Measurements from ENCODE around the gene CENPC. TPM values are rescaled to one million over a fixed set of nuclear protein-coding genes. Genes with fewer than 3 reads are reported as not detected.

CENPC gene, protein sequence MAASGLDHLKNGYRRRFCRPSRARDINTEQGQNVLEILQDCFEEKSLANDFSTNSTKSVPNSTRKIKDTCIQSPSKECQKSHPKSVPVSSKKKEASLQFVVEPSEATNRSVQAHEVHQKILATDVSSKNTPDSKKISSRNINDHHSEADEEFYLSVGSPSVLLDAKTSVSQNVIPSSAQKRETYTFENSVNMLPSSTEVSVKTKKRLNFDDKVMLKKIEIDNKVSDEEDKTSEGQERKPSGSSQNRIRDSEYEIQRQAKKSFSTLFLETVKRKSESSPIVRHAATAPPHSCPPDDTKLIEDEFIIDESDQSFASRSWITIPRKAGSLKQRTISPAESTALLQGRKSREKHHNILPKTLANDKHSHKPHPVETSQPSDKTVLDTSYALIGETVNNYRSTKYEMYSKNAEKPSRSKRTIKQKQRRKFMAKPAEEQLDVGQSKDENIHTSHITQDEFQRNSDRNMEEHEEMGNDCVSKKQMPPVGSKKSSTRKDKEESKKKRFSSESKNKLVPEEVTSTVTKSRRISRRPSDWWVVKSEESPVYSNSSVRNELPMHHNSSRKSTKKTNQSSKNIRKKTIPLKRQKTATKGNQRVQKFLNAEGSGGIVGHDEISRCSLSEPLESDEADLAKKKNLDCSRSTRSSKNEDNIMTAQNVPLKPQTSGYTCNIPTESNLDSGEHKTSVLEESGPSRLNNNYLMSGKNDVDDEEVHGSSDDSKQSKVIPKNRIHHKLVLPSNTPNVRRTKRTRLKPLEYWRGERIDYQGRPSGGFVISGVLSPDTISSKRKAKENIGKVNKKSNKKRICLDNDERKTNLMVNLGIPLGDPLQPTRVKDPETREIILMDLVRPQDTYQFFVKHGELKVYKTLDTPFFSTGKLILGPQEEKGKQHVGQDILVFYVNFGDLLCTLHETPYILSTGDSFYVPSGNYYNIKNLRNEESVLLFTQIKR
- 10 to 100 TPM; 30.9 to 64.9 TPM for total RNA-seq

DNA sequence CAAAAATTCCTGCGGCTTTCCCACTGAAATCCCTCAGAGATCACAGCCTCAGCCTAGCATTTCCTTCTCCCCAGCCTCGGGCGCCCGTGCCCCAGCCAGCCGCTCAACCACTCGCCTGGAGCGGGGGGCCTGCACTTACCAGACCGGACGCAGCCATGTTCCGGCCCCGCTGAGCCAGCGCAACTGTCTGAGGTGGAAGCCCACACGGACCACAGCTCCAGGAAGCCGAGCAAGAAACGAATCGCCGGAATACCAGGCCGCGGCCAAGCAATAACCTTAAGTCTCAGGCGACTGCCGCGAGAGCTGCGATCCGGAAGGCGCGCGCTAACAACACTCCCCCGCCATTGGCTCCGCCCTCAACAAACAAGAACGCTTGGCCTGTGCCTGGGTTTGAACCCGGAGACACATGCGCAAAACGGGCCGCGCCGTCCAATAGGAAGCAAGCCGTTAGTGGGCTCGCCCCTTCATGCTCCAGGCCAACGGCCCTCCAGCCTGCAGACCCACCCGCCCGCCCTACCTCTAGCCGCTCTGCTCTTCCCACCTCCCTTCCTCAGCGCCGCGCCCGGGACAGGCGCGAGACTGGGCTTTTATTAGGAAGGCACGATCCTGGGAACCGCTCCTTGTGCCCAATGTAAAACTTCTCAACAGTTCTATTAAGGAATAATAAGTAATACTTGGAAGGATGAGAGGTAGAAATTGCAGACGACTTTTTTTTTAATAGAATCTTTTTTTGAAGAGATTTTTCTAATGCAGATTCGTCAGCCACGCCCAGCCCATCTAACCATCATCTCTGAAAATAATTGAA is at the start of gene CENPC:
CENPC (minus strand) TSS at position 305 of the 805 bp plus-strand sequence; CDS start at position 157, 148 bp downstream.
- H3K4me1 Mint-ChIP-seq, result peaks cover 18% of the 10 kb centered on the region
- H3K9me3 Mint-ChIP-seq, result no peaks in the 10 kb centered on the region
- ATAC-seq (replicated peaks), result peak; percentile 96
- H3K27ac Mint-ChIP-seq, result peak within 1 kb of the TSS; percentile 97
- H3K4me3 Mint-ChIP-seq, result peak within 1 kb of the TSS; percentile 96
- H3K36me3 Mint-ChIP-seq (ENCODE audit: low read depth), result peaks cover 50% of the 10 kb centered on the region
- H3K27me3 Mint-ChIP-seq, result no peaks in the 10 kb centered on the region

DNA sequence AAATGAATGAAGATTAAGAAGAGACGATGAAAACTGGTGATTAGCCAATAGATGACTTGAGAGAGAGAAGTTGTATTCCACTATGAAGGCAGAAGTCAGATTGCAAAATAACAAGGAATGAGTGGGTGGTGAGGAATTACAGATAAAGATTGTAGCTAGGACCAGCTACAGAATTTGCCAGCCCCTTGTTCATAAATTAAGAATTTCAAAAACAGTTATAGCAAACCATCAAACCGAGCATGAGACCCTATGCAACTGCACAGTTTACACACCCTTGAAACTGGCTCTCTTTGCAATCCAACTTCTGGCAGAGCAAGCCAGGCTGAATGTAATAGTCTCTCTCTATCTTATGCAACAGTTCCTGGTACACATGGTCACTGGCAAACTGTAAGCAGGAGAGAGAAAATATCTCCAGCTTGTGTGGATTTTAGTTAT is 48.5 kb upstream of the CENPC start:
- H3K27ac Mint-ChIP-seq, result no peak overlapping the region
- no peak for ATAC-seq (replicated peaks)
- no peaks in the 10 kb centered on the region for H3K4me1 Mint-ChIP-seq
- no peak overlapping the region for H3K4me3 Mint-ChIP-seq
- no peaks in the 10 kb centered on the region for H3K36me3 Mint-ChIP-seq (ENCODE audit: low read depth)
- no peaks in the 10 kb centered on the region for H3K9me3 Mint-ChIP-seq
- peaks cover 2% of the 10 kb centered on the region for H3K27me3 Mint-ChIP-seq

DNA sequence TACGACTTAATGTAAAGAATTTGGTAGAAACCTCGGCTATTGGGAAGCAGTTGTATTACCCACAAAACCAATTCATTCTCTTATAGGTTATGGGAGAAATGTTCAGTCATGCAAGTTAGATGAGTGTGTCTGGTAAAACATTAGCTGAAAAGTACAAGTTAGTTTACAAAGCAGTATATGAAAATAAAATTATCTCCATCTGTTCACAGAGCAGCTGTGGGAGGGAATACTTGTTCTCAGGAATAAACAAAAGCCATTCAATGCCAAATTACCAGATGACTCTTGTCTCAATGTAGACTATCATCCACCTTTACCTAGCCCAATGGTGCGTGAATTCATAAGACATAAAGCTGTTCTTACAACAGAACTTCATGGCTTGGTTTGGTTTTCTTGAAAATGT is 41.9 kb upstream of the CENPC start:
- H3K9me3 Mint-ChIP-seq, result no peaks in the 10 kb centered on the region
- H3K4me3 Mint-ChIP-seq, result no peak overlapping the region
- H3K27me3 Mint-ChIP-seq, result no peaks in the 10 kb centered on the region
- H3K4me1 Mint-ChIP-seq, result no peaks in the 10 kb centered on the region
- H3K27ac Mint-ChIP-seq, result no peak overlapping the region
- no peaks in the 10 kb centered on the region for H3K36me3 Mint-ChIP-seq (ENCODE audit: low read depth)
- ATAC-seq (replicated peaks), result no peak

DNA sequence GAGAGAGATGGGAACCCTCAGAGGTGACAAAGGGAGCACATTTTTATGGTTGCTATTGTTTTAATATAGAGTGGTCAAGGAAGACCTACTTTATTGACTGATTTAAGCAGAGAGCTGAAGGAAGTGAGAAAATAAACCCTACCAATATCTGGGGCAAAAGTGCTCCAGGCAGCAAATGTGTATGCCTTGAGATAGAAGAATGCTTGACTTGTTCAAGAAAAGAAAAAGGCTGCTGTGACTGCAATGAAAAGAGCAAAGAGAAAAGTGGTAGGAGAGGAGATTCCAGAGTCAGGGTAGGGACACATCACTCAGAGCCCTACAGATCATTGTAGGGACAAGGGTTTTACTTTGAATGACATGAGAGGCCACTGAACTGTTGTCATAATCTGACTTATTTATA is 39.2 kb upstream of the CENPC start:
- Mint-ChIP-seq H3K4me1 (peaks cover 16% of the 10 kb centered on the region), H3K27me3 (no peaks in the 10 kb centered on the region), H3K36me3 (ENCODE audit: low read depth) (no peaks in the 10 kb centered on the region), H3K27ac (no peak overlapping the region), H3K9me3 (no peaks in the 10 kb centered on the region), H3K4me3 (no peak overlapping the region)
- no peak for ATAC-seq (replicated peaks)

DNA sequence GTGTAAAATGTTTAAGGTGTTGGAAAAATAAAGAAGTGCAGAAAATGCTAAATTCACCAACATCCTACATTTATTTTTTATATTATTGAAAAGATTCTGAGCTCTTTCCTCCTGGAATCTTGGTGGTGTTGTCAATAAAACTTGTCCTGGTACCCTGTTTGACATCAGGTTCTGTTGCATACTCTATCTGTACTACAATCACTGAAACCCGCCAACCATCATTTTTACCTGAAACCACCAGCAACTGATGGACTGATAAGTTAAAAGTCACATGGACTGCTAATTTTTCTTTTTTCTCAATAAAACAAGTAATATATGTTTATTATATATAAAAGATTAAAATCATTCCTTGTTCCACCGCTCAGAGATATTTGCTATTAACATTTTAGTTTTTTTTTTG is 36.6 kb upstream of the CENPC start:
- H3K4me3 Mint-ChIP-seq, result peak overlapping the region; percentile 70

DNA sequence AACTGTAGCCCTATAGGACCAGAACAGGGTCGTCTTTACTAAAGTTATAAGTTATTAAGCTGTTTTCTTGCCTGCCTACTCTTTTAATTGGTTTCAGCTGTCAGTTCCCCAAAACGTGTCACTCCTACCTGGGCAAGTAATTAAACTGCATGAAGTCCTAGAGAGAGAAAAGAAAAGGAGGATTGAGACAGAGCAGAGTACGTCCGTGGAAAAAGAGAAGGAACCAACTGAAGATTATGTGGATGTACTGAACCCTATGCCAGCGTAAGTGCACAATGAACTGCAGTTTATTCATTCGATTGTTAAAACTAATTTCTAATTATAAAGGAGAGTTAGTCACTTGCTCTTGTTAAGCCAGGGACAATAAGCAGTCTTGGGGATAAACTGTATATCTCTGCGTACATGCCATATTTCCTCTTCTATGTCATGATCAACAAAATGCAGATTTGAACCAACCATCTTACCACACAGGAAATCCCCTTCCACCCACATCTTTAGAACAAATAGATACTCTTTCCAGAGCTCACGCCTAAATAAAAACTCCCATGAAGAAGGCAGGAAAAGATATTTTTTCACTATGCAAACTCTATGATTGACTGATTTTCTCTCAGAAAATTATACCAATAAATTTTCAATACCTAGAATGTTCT is 36.0 kb upstream of the CENPC start:
- Mint-ChIP-seq H3K36me3 (ENCODE audit: low read depth) (no peaks in the 10 kb centered on the region), H3K4me3 (peak overlapping the region; percentile 70), H3K9me3 (no peaks in the 10 kb centered on the region), H3K4me1 (peaks cover 16% of the 10 kb centered on the region), H3K27ac (peak overlapping the region; percentile 85), H3K27me3 (no peaks in the 10 kb centered on the region)
- peak; percentile 72 for ATAC-seq (replicated peaks)

More for the DNA sequence above, 36.6 kb upstream of the CENPC start:
- Mint-ChIP-seq H3K36me3 (ENCODE audit: low read depth) (no peaks in the 10 kb centered on the region), H3K4me1 (peaks cover 16% of the 10 kb centered on the region), H3K27me3 (no peaks in the 10 kb centered on the region), H3K9me3 (no peaks in the 10 kb centered on the region), H3K27ac (peak overlapping the region; percentile 85)
- ATAC-seq (replicated peaks), result no peak

DNA sequence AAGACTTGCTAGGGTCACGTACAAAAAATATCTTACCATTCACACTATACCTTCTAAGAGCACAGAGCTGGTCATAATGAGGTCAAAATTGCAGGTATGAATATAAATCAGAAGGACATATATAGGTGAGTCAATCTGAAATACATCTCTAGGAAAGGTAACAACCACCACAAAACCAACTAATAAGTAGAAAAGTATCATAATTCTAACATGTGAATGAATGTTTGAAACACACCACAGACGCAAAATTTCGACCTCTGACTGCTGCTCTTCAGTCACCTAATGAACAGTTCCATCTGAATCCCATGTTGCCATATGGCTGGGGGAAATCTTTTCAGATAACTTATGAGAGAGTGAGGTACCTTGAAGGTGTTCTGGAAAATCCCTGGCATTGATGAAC is 35.3 kb upstream of the CENPC start:
- H3K27ac Mint-ChIP-seq, result peak overlapping the region; percentile 85
- H3K9me3 Mint-ChIP-seq, result no peaks in the 10 kb centered on the region
- no peaks in the 10 kb centered on the region for H3K36me3 Mint-ChIP-seq (ENCODE audit: low read depth)
- H3K4me1 Mint-ChIP-seq, result peaks cover 16% of the 10 kb centered on the region
- ATAC-seq (replicated peaks), result peak; percentile 81
- peak overlapping the region; percentile 70 for H3K4me3 Mint-ChIP-seq
- H3K27me3 Mint-ChIP-seq, result no peaks in the 10 kb centered on the region

DNA sequence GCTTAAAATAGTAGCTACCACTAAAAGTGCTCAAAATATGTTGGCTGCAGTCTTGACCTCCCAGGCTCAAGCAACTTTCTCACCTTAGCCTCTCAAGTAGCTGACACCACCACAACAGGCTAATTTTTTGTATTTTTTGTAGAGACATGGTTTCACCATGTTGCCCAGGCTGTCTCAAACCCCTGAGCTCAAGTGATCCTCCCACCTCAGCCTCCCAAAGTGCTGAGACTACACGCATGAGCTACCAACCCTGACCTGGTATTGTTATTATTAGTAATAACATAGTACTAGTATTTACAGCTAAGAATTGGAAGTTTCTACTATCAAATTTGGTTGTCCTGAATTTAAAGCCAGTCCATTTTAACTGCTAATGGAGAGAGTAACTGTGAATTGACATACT is 31.2 kb upstream of the CENPC start:
- ATAC-seq (replicated peaks), result no peak
- H3K27ac Mint-ChIP-seq, result peak overlapping the region; percentile 55
- no peak overlapping the region for H3K4me3 Mint-ChIP-seq
- no peaks in the 10 kb centered on the region for H3K36me3 Mint-ChIP-seq (ENCODE audit: low read depth)
- no peaks in the 10 kb centered on the region for H3K27me3 Mint-ChIP-seq
- H3K4me1 Mint-ChIP-seq, result peaks cover 13% of the 10 kb centered on the region
- H3K9me3 Mint-ChIP-seq, result no peaks in the 10 kb centered on the region

DNA sequence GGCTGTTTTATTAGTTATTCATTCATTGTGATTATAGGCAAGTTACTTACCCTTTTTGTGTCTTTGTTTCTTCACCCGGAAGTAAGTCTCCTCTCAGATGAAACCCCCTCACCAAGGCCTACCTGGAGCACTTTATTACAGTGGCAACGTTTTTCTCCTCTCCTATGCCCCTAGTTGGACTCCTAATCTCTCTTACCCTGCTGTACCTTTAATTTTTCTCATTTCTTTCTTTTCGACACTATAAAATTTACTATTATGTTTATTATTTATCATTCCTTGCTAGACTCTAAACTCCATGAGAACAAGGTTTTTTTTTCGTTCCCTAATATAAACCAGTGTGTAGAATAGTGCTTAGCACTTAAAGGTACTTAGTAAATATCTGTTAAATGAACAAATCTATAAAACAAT is 30.8 kb upstream of the CENPC start:
- Mint-ChIP-seq H3K9me3 (no peaks in the 10 kb centered on the region), H3K4me3 (peak overlapping the region; percentile 47), H3K27ac (peak overlapping the region; percentile 55), H3K27me3 (no peaks in the 10 kb centered on the region), H3K4me1 (peaks cover 8% of the 10 kb centered on the region), H3K36me3 (ENCODE audit: low read depth) (no peaks in the 10 kb centered on the region)
- ATAC-seq (replicated peaks), result no peak

DNA sequence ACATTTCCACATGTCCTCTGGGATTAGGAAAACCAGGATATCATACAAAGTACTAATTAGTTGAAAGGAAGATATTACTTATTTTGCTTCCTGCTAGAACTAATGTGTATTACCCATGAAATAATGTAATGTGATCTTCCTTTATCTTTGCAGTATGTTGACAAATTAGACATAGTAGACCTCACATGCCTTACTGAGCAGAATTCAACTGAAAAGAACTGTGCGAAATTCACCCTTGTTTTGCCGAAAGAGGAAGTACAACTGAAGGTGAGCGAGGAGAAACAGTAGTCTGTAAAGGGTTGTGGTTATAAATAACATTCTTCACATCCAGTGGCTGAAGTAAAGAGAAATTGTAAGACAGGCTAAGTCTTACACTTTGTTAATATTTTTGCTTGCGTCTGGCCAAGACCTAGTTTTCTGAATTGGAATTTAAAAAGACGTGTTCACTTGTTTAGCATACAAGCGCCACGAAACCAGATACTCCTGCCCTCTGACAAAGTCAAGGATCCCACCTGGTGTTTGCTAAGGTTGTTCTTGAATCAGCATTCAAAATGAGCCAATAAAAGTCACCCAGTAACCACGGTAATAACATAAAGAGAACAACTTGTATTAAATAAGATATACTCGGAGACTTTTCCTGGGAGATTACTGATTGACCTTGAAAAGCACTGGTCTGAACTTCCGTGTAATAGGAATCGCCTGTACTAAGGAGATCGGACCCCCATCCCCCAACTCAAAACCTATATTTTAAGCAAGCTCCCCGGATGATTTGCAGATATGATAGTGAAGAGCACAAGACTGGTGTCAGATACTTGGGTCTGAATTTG is 30.1 kb upstream of the CENPC start:
- no peaks in the 10 kb centered on the region for H3K36me3 Mint-ChIP-seq (ENCODE audit: low read depth)
- H3K27me3 Mint-ChIP-seq, result no peaks in the 10 kb centered on the region
- H3K9me3 Mint-ChIP-seq, result no peaks in the 10 kb centered on the region
- peak overlapping the region; percentile 55 for H3K27ac Mint-ChIP-seq
- peak overlapping the region; percentile 47 for H3K4me3 Mint-ChIP-seq
- peaks cover 2% of the 10 kb centered on the region for H3K4me1 Mint-ChIP-seq
- peak; percentile 18 for ATAC-seq (replicated peaks)

DNA sequence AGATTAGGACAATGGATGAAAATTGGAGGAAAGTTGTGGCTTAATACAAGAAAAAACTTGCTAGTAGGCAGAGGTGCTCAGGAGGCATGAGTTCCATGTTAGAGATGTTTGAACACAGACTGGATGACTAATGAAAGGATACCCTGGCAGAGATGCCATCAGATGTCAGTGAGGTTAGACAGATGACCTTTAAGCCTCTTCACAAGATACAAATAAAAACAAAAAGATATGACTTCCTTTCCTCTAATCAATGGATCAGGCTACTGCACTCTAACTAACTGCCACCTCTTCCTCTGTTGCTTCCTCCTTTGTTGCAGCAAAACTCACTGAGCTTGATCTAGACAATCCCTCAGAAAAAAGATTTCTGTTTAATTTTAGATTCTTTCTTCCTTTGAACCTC is 27.9 kb upstream of the CENPC start:
- H3K27ac Mint-ChIP-seq, result no peak overlapping the region
- H3K9me3 Mint-ChIP-seq, result no peaks in the 10 kb centered on the region
- H3K36me3 Mint-ChIP-seq (ENCODE audit: low read depth), result no peaks in the 10 kb centered on the region
- peak; percentile 60 for ATAC-seq (replicated peaks)
- H3K4me1 Mint-ChIP-seq, result no peaks in the 10 kb centered on the region
- no peak overlapping the region for H3K4me3 Mint-ChIP-seq
- no peaks in the 10 kb centered on the region for H3K27me3 Mint-ChIP-seq

DNA sequence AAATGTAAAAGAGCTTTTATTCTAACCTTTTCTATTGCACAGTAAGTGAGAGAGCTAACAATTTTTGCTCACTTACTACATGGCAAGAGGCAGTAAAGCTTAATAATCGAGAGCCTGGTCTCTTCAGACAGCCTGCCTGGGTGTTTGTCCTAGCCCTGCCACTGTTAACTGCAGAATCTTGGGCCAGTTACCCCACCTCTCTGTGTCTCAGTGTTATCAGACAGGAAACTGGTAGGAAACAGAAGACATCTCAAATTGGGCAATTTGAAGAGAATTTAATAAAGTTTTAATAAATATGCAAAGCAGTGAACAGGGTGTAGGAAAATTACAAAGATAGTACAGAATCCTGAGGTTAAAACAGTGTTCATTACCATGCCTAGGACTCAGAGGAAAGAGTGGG is 26.7 kb upstream of the CENPC start:
- H3K4me1 Mint-ChIP-seq, result no peaks in the 10 kb centered on the region
- no peaks in the 10 kb centered on the region for H3K36me3 Mint-ChIP-seq (ENCODE audit: low read depth)
- no peaks in the 10 kb centered on the region for H3K27me3 Mint-ChIP-seq
- no peak for ATAC-seq (replicated peaks)
- H3K4me3 Mint-ChIP-seq, result no peak overlapping the region
- no peaks in the 10 kb centered on the region for H3K9me3 Mint-ChIP-seq
- no peak overlapping the region for H3K27ac Mint-ChIP-seq

DNA sequence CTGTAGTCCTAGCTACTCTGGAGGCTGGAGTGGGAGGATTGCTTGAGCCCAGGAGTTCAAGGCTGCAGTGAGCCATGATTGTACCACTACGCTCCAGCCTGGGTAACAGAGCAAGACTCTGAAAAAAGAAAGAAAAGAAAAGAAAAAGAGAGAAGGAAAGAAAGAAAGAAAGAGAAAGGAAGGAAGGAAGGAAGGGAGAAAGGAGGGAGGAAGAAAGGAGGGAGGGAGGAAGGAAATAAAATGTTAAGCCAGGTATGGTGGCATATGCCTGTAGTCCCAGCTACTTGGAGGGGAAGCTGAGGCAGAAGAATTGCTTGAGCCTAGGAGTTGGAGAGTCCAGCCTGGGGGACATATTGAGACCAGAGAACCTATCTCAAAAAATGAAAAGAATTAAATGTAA is 25.2 kb upstream of the CENPC start:
- ATAC-seq (replicated peaks), result no peak
- Mint-ChIP-seq H3K4me1 (no peaks in the 10 kb centered on the region), H3K27me3 (no peaks in the 10 kb centered on the region), H3K9me3 (no peaks in the 10 kb centered on the region), H3K36me3 (ENCODE audit: low read depth) (no peaks in the 10 kb centered on the region), H3K27ac (no peak overlapping the region), H3K4me3 (no peak overlapping the region)
